IPS DF 4.7 (cell line): ENCODE data around the gene GALNT10.

Experiments used
- DNase-seq: peaks from one replicate; pipeline ENCODE4 v3.0.0-alpha.2; 2013; ENCODE audit warnings: low spot score; ENCODE audit errors: extremely low read depth

The GALNT10 gene

DNA sequence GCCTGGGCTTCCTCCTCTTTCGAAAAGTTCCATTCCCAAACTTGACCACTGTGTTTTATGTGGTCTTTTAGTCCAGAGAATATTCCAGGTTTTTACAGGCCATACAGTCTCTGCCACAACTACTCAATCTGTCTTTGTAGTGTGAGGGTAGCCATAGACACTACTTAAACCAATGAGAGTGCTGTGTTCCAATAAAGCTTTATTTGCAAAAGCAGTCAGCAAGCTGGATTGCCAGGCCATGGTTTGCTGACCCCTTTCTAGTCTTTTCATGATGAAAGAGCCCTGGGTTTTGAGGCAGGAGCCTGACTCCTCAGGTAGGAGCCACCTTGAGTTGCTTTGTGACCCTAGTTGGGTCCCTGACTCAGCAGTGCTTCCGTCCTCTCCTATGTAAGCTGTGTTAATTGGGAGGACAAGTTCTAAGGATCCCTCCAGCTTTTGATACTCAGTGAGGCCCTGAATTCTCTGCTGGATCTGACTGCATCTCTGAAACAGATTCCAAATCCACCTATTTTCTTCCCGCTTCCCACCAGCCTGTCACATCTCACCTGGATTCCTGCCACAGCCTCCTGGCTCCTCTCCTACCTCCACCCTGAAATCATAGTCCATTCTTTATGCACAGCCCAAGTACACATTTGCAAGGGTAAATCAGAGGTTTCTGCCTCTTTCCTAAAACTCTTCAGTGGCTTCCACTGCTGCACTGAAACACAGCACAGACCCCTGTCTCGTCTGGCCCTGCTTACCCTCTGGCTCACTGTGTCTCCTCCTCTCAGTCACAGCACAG lies 13.5 kb downstream of the GALNT10 start:
- no peak for DNase-seq

DNA sequence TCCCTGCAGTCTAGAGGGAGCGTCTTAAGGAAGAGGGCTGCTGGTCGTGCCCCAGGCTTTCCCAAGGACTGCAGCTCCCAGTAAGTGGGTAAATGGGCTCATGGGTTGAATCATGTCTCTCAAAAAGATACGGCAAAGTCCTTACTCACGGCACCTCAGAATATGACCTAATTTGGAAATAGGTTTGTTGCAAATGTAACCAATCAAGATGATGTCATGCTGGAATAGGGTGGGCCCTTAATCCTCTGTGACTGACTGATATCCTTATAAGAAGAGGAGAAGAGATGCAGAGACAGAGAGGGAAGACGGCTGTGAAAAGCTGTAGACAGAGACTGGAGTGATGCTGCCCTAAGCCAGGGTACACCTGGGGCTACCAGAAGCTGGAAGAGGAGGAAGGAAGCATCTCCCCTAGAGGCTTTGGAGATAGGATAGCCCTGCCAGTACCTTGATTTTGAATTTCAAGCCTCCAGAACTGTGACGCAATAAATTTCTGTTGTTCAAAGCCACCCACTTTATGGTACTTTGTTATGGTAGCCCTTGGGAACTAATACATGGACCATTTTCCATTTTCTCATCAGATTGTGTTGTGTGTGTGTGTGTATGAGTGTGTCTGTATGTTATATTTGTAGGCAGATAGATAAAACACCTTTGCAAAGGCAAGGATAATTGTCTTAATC lies 15.0 kb downstream of the GALNT10 start:
- no peak for DNase-seq

DNA sequence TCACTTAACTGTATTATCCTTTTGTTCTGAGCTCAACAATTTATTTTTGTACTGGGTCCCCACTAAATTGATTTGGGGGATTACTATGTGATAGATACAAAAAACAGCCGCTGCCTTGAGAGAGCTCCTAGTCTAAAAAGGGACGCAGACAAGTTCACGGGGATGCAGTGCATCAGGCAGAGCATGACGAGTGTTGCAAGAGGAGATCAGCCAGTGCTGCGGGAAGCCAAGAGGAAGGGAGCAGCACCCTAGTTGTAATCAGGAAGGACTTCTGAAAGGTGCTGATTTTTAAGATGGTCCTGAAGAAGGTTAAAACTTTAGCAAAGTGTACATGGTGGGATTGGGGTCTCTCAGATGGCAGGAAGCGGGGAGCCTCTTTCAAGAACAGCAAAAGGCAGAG lies 15.8 kb downstream of the GALNT10 start:
- no peak for DNase-seq

DNA sequence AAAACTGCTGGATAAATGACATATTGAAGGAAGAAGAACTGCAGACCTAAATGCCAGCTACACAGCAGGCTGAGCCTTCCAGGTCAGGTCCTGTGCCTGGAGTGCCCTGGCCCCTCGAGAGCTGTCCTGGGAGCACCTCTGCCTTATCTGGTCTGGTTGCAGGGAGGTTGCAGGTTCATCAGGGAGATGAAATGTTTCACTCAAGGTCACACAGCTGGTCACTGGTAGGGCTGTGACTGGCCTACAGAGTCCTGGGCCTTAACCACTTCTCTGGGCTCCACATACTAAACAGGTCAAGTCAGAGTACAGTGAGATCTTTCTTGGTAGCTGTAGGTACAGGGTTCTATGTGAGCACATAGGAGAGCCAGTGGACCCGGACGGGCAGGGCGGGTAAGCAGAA lies 16.7 kb downstream of the GALNT10 start:
- no peak for DNase-seq

DNA sequence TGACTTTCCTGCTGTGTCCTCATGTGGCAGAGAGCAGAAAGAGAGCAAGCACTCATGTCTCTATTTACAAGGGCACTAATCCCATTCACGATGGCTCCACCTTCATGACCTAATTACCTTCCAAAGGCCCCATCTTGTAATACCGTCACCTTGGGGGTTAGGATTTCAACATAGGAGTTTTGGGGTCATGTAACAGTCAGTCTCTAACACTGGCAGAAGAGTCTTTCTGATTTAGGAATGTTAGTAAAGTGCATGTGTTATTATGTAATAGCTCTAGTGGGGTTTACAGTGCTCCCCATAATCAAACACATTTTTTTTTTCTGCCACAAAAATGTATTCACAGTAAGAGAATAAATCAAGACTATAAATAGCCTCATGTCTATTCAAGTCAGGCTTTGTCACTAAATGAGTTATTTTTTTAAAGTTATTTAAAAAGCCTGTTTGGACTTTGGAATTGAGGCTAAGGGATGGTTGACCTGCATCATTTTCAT lies 19.1 kb downstream of the GALNT10 start:
- no peak for DNase-seq

DNA sequence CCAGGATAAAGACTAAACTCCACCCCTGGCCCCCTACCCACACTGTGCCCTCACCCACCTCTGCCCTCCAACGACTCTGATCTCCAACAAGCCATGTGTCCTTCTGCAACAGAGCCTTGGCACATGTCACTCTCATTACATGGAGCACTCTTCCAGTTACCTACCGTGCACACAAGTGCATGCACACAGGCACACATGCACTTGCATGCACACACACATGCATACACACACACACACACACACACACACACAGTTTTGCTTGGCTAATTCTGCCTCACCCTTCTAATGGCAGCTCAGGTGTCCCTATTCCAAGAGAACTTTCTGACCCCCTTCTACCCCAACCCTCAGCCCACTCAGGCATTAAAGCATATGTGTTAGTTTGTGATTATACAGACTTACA lies 19.6 kb downstream of the GALNT10 start:
- no peak for DNase-seq

DNA sequence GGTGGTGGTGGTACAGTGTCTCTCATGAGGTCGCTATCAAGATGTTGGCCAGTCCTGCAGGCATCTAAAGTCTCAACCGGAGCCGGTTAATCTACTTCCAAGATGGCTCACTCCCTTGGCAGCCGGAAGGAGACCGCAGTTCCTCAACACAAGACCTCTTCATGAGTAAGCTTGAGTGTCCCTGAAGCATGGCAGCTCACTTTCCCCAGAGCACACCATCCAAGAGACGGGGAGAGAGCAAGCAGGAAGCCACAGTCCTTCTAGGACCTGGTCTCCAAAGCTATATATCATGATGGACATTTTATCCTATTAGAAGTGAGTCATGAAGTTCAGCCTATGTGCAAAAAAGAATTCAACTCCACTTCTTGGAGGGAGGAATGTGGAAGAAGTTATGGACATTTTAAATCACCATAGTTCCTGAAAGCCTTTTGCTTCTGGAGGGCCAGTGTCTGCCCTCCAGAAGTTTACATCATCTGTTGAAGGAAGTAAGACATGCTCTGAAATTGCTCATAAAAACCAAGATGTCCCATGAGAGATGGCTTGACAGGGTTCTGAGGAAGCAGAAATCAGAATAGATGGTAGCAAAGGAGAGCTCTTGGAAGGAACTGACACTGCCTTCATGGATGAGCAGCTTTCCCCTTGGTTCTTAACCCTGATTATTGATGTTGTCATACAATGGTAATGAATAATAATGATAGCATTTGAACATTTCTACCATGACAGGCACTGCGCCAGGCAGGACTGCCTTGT lies 21.3 kb downstream of the GALNT10 start:
- DNase-seq: no peak

DNA sequence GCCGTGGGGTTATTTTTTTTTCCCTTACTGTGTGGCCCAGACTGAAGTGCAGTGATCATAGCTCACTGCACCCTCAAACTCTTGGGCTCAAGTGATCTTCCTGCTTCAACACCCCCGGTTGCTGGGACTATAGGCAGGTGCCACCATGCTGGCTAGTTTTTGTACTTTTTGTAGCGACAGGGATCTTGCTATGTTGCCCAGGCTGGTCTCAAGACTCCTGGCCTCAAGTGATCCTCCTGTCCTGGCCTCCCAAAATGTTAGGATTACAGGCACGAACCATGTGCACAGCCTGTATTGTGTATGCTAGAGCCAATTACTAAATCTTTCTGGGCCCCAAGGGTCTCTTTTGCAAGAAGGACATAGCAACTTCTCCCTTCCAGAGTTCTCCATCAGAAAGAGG lies 23.1 kb downstream of the GALNT10 start:
- no peak for DNase-seq

DNA sequence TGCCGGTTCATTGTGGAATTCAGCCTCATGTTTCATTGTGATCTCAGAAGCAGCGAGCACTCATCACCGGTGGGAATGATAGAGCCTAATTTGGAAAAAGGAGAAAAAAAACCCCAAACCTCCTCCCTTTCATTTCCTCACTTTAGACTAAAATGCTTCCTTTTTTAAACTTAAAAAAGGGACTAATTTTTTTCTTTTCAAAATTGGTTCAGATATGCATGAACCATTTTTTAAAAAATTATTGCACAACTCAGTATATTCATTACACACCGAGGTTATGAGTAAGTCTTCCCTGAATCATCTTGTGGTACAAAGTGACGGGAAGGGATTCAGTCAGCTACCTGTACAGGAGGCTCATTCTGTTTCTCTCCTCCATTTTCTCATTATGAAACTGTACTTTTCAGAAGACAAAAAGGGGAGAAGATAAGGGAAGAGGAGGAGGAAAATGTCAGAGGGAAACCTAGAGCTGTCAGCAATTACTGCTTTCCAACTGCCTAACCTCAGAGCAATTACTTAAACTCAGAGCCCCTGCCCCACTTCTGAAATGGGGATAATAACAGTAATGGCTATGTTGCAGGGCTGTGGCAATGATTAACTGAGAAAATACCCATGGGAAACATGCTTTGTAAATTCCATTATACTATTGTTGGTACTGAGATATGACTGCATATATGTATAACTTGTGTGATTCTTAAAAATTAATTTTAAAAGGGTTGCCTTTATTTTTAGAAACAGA lies 24.0 kb downstream of the GALNT10 start:
- no peak for DNase-seq

DNA sequence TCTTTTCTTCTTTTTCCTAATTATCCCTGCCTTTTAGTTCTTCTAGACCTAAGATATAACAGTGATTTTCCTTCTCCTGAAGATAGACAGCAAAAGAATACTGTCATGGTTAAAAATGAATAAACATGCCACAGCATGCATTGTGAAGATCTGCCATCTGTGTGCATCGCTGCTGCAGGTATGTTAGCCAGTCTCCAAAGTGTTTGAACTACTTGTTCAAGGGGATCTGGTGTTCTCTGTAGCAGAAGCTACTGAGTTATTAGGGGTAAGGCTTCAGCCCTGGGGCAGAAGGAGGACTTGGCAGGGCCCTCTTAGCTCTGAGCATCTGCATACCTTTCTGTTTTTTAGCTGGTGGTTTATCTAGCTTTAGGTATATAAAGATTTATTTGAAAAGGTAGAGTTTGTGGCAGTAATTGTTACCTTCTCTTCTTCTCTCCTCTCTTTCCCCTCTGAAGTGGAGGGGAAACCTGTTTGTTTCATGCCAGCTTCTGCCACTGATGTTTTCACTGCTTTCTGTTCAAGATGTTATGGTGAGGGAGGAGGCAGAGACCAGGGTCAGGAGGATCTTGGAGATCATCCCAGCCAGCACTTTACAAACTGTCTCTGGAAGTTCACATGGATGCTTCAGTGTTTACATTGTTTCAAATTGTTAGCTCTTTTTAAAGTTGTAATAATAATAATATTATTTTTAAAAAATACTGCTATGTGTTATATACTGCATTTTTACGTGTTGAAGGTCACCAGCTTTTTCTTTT lies 25.2 kb downstream of the GALNT10 start:
- DNase-seq: no peak

DNA sequence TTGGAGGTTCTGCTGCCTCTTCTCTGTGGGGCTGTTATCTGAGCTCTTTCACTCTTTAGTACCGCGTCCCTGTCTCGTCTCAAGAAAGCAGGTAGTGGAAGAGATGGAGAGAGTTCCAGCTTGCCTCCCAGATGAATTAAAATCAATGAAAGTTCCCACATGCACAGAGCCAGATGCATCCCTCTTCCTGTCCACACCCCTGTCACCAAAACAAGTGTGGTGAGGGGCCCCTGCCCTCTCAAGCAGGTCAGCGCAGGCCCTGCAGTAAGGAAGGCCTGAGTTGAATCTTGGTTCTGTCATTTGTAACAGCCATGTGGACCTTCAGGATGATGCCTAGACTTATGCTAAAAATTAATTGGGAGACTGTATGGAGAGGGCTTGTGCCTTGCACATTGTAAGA lies 26.9 kb downstream of the GALNT10 start:
- DNase-seq: no peak

DNA sequence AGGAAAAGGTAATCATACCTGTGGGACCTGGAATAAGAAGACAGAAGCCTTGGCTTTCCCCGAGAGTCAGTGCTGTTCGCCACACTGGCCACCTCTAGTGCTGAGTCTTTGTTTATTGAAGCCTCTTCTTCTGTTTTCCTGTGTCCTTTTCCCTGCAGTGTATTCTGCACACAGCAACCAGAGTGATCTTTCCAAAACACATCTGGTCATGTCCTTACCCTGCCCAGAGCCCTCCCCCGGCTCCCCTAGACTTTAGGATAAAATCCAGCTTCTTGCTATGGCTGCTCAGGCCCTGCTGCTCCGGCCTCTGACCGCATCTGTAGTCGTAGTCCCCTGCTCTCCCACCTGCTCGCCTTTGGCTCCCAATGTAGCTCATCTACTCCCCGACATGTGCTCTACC lies 28.3 kb downstream of the GALNT10 start:
- no peak for DNase-seq

DNA sequence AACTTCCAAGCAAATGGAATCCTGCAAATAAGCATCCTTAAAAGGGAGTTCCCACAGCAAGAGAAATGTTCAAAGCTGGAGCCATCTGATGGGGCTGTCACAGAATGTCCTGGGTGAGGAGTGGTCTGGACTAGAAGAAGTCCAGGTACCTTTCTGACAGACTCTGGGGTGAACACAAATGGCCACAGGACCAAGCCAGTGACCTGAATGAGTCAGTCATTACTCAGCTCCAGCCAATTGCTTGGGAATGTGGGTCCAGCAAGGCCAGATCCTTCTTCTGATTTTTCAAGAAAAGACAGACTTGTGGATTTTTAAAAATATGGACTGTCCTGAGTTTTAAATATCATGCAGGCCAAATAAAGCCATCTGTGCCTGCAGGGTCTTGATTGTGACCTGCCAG lies 30.1 kb downstream of the GALNT10 start:
- no peak for DNase-seq

DNA sequence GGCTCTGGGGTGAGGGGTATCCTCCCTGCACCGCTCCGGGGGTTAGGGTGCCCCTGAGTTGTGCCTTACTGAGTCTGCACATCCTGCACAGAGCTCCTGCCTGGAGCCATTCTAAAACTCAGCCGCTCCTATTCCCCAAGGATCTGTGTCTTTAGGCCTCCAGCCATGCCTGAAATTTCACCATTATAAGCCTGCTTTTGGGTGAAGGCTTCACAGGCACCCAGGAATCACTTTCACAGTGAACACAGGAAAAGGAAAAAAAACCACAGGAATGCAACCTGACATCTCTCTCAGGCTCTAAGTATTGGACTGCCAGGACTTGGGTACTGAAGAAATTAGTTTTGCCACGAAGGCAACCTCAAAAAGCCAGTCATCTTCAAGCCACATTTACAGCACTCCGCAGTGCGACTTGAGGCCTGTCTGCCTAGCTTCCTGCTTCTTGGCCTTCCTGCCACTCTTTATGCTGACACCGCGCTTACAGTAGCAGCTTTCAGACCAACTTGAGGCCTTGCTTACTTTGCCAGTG lies 30.9 kb downstream of the GALNT10 start:
- DNase-seq: no peak

DNA sequence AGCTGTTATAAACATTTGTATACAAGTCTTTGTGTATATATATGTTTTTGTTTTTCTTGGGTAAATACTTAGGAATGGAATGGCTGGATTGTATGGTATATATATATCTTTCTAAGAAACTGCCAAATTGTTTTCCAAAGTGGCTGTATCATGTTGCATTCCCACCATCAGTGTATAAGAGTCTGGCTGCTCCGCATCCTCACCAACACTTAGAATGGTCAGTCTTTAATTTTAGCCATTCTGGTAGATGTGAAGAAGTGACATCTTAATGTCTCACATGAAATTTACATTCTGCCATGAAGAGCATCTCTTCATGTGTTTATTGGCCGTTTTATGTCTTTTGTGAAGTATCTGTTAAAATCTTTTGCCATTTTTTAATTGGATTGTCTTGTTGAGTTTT lies 31.9 kb downstream of the GALNT10 start:
- DNase-seq: no peak

DNA sequence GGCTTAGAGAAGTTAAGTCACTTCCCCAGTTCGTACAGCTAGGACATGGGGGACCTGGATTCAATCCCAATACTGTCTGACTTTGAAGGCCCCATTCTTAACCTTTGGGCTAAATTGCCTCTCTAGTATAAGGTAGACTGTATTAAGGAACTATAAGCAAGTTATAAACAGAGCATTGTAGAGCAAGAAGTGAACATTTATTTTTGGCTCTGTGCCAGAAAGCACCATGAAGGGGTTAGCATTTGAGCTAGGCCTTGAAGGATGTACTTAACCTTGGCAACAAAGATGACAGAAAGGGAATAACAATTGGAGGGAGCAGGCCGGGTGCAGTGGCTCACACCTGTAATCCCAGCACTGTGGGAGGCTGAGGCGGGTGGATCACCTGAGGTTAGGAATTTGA lies 32.8 kb downstream of the GALNT10 start:
- no peak for DNase-seq

DNA sequence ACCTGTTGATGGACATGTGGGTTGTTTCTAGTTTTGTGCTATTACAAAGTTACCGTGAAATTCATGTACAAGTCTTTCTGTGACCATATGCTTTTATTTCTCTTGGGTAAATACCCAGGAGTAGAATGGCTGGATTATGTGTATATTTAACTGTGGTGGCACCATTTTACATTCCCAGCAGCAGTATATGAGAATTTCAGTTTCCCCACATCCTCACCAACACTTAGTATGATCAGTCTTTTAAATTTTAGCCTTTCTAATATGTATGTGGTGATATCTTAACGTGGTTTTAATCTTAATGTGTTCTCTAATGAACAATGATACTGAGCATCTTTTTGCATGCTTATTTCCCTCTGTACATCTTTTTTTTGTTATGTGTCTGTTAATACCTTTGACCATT lies 36.6 kb downstream of the GALNT10 start:
- no peak for DNase-seq

DNA sequence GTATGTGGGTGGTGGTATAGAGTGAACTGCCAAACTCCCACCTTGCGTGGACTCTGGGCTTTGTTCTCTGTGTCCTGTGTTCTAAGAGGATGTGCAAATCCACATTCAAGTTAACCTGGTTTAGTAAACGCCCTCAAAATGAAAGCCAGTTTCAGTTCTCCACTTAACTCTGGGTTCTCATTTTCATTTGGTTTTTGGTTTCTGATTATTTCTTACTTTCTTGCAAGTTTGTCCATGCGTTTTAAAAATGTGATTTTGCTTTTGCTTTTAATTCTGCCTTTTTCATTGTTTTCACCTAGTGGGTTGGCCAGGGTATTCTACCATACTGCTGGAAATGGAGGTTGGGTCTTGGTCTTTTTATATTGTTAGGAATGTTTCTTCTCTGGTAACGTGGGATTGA lies 38.2 kb downstream of the GALNT10 start:
- no peak for DNase-seq

DNA sequence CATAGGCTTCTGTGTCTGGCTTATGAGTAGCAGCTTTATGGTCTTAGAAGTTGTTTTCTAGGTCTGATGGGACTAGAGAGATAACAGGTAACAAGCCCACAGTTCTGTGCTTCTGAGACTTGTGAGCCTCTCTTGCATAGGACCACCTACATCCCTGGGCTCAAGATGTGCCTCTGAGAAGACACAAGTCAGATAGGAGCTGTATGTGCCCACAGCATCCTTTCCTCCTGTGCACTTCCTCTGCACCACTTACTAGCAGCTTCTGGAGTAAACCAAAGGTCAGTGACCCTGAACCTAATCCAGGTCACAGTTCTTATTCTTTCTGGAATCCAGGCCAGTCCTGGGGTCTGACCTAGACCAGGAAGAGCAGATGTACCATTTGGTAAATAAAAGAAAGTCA lies 40.0 kb downstream of the GALNT10 start:
- no peak for DNase-seq

DNA sequence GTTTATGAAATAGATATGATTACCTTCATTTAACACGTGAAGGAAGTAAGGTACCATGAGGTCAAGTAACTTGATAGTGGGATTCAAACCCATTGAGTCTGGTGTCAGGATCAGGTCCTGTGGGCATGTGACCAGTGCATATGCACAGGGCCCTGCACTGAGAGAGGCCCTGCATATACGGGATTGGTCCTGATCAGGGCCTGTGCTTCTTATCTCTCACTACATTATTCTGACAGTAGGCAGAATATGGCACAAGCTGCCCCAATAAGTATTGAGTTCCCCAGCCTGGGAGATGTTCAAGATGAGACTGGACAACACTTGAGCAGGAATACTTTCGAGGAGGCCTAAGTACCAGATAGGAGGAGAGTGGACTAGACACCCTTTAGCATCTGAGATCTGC lies 44.0 kb downstream of the GALNT10 start:
- no peak for DNase-seq

DNA sequence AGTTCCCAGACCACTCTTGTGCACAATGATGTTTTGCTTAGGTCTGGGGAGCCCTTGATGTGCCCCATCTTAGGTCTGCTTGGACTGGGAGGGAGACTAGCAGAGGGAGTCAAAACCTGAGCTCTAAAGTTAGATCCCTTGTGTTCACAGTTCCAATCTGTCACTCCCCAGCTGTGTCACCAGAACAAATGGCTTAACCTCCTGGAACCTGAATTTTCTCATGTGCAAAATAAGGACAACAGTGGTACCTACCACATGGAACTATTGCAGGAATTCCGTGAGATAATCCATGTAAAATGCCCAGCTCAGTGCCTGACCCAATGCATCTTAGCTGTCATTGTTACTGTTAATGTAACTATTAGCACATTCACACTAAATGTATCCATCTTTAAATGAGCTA lies 45.5 kb downstream of the GALNT10 start:
- DNase-seq: no peak
